ENCODE data around the gene SMC6. TPM values are rescaled to one million over a fixed set of nuclear protein-coding genes. Genes with fewer than 3 reads are reported as not detected.

Gene SMC6
- total and polyA plus RNA-seq, 2 experiments from 2014 or later = 53.4 to 59.8 TPM

DNA sequence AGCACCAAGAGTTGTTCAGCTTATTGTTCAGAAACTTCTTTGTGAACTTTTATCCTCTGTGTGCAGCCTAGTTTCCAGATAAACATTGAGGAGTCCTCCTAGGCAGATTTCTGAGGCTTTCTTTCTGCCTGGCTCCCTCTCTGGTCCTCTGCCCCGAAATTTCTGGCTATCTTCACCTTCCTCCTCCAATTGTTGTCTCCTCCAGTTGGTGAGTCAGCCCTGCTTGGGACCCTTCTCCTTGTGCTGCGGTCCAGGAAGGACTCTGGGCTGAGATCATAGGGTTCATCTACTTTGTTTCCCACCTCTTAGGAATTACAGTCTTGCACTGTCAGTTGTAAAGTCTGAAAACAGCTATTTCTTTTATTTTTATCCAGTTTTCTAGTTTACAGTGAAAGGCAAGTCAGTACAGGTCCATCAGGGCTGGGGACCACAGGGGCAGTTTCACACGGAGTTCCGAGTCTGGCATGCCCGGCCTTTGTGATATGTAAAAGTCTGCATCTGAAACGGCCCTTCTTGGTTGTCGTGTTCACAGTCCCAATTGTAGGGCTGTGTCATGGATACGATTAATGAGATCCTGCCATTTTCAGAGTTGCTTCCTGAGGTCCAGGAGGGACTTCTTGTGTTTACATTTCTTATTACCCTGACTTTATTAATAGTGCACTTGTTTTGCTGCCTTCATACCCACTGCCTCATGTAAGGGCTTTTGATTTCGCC lies 100.8 kb downstream of the SMC6 start:
- no peak overlapping the region for H3K4me3 Mint-ChIP-seq
- H3K9me3 Mint-ChIP-seq = no peaks in the 10 kb centered on the region
- Histone ChIP-seq H3K27ac (ENCODE audit: low read depth) (peak overlapping the region; percentile 63; the same call in 1 of the 2 replicates), H3K4me3 (no peak overlapping the region), H4K20me1 (replicated peaks; ENCODE audit: insufficient read depth) (peaks cover 40% of the 10 kb centered on the region), H3K27me3 (ENCODE audit: insufficient read depth) (no peaks in the 10 kb centered on the region), H3F3A (replicated peaks; ENCODE audit: low read depth) (no peaks in the 10 kb centered on the region; the same call in 1 of the 2 replicates), H2AFZ (no peak overlapping the region), H3K79me2 (replicated peaks; ENCODE audit: insufficient read depth) (peaks cover 3% of the 10 kb centered on the region; the same call in 1 of the 2 replicates), H3K36me3 (ENCODE audit: insufficient read depth) (peaks cover 24% of the 10 kb centered on the region), H3K9me2 (ENCODE audit: insufficient read depth) (no peaks in the 10 kb centered on the region), H3K4me2 (no peak overlapping the region), H3K4me1 (ENCODE audit: insufficient read depth) (no peaks in the 10 kb centered on the region)
- peaks cover 9% of the 10 kb centered on the region for H3K4me1 Mint-ChIP-seq
- DNase-seq (ENCODE audit: low spot score) = no peak
- H3K36me3 Mint-ChIP-seq (ENCODE audit: low read depth) = peaks cover 44% of the 10 kb centered on the region
- TF ChIP-seq EZH2 (IDR thresholded peaks at IDR 0.05; ENCODE audit: low read depth, unreplicated experiment) (no peak), ZNF331 (CRISPR knock-in tag; IDR thresholded peaks at IDR 0.05; ENCODE audit: low read depth) (no peak), JUNB (IDR thresholded peaks at IDR 0.05; ENCODE audit: unreplicated experiment) (no peak), EZH2phosphoT487 (IDR thresholded peaks at IDR 0.05; ENCODE audit: unreplicated experiment) (no peak), POLR2AphosphoS5 (IDR thresholded peaks at IDR 0.05; ENCODE audit: low read depth) (no peak), STAT1 (IDR thresholded peaks at IDR 0.05; ENCODE audit: unreplicated experiment) (no peak), ZNF114 (CRISPR knock-in tag; IDR thresholded peaks at IDR 0.05) (no peak), CREB1 (CRISPR knock-in tag; IDR thresholded peaks at IDR 0.05; ENCODE audit: low read depth) (no peak), NANOG (IDR thresholded peaks at IDR 0.05; ENCODE audit: borderline replicate concordance) (no peak)
- TF ChIP-seq, protein P1, sequence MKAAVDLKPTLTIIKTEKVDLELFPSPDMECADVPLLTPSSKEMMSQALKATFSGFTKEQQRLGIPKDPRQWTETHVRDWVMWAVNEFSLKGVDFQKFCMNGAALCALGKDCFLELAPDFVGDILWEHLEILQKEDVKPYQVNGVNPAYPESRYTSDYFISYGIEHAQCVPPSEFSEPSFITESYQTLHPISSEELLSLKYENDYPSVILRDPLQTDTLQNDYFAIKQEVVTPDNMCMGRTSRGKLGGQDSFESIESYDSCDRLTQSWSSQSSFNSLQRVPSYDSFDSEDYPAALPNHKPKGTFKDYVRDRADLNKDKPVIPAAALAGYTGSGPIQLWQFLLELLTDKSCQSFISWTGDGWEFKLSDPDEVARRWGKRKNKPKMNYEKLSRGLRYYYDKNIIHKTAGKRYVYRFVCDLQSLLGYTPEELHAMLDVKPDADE (IDR thresholded peaks at IDR 0.05) = no peak
- TF ChIP-seq, protein P2, sequence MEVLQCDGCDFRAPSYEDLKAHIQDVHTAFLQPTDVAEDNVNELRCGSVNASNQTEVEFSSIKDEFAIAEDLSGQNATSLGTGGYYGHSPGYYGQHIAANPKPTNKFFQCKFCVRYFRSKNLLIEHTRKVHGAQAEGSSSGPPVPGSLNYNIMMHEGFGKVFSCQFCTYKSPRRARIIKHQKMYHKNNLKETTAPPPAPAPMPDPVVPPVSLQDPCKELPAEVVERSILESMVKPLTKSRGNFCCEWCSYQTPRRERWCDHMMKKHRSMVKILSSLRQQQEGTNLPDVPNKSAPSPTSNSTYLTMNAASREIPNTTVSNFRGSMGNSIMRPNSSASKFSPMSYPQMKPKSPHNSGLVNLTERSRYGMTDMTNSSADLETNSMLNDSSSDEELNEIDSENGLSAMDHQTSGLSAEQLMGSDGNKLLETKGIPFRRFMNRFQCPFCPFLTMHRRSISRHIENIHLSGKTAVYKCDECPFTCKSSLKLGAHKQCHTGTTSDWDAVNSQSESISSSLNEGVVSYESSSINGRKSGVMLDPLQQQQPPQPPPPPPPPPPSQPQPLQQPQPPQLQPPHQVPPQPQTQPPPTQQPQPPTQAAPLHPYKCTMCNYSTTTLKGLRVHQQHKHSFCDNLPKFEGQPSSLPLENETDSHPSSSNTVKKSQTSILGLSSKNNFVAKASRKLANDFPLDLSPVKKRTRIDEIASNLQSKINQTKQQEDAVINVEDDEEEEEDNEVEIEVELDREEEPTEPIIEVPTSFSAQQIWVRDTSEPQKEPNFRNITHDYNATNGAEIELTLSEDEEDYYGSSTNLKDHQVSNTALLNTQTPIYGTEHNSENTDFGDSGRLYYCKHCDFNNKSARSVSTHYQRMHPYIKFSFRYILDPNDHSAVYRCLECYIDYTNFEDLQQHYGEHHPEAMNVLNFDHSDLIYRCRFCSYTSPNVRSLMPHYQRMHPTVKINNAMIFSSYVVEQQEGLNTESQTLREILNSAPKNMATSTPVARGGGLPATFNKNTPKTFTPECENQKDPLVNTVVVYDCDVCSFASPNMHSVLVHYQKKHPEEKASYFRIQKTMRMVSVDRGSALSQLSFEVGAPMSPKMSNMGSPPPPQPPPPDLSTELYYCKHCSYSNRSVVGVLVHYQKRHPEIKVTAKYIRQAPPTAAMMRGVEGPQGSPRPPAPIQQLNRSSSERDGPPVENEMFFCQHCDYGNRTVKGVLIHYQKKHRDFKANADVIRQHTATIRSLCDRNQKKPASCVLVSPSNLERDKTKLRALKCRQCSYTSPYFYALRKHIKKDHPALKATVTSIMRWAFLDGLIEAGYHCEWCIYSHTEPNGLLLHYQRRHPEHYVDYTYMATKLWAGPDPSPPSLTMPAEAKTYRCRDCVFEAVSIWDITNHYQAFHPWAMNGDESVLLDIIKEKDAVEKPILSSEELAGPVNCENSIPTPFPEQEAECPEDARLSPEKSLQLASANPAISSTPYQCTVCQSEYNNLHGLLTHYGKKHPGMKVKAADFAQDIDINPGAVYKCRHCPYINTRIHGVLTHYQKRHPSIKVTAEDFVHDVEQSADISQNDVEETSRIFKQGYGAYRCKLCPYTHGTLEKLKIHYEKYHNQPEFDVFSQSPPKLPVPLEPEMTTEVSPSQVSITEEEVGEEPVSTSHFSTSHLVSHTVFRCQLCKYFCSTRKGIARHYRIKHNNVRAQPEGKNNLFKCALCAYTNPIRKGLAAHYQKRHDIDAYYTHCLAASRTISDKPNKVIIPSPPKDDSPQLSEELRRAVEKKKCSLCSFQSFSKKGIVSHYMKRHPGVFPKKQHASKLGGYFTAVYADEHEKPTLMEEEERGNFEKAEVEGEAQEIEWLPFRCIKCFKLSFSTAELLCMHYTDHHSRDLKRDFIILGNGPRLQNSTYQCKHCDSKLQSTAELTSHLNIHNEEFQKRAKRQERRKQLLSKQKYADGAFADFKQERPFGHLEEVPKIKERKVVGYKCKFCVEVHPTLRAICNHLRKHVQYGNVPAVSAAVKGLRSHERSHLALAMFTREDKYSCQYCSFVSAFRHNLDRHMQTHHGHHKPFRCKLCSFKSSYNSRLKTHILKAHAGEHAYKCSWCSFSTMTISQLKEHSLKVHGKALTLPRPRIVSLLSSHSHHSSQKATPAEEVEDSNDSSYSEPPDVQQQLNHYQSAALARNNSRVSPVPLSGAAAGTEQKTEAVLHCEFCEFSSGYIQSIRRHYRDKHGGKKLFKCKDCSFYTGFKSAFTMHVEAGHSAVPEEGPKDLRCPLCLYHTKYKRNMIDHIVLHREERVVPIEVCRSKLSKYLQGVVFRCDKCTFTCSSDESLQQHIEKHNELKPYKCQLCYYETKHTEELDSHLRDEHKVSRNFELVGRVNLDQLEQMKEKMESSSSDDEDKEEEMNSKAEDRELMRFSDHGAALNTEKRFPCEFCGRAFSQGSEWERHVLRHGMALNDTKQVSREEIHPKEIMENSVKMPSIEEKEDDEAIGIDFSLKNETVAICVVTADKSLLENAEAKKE (CRISPR knock-in tag; IDR thresholded peaks at IDR 0.05) = no peak
- TF ChIP-seq, protein P3, sequence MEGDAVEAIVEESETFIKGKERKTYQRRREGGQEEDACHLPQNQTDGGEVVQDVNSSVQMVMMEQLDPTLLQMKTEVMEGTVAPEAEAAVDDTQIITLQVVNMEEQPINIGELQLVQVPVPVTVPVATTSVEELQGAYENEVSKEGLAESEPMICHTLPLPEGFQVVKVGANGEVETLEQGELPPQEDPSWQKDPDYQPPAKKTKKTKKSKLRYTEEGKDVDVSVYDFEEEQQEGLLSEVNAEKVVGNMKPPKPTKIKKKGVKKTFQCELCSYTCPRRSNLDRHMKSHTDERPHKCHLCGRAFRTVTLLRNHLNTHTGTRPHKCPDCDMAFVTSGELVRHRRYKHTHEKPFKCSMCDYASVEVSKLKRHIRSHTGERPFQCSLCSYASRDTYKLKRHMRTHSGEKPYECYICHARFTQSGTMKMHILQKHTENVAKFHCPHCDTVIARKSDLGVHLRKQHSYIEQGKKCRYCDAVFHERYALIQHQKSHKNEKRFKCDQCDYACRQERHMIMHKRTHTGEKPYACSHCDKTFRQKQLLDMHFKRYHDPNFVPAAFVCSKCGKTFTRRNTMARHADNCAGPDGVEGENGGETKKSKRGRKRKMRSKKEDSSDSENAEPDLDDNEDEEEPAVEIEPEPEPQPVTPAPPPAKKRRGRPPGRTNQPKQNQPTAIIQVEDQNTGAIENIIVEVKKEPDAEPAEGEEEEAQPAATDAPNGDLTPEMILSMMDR (conservative IDR thresholded peaks at IDR 0.05; ENCODE audit: low read depth in 2 of 2) = no peak
- TF ChIP-seq, protein P4, sequence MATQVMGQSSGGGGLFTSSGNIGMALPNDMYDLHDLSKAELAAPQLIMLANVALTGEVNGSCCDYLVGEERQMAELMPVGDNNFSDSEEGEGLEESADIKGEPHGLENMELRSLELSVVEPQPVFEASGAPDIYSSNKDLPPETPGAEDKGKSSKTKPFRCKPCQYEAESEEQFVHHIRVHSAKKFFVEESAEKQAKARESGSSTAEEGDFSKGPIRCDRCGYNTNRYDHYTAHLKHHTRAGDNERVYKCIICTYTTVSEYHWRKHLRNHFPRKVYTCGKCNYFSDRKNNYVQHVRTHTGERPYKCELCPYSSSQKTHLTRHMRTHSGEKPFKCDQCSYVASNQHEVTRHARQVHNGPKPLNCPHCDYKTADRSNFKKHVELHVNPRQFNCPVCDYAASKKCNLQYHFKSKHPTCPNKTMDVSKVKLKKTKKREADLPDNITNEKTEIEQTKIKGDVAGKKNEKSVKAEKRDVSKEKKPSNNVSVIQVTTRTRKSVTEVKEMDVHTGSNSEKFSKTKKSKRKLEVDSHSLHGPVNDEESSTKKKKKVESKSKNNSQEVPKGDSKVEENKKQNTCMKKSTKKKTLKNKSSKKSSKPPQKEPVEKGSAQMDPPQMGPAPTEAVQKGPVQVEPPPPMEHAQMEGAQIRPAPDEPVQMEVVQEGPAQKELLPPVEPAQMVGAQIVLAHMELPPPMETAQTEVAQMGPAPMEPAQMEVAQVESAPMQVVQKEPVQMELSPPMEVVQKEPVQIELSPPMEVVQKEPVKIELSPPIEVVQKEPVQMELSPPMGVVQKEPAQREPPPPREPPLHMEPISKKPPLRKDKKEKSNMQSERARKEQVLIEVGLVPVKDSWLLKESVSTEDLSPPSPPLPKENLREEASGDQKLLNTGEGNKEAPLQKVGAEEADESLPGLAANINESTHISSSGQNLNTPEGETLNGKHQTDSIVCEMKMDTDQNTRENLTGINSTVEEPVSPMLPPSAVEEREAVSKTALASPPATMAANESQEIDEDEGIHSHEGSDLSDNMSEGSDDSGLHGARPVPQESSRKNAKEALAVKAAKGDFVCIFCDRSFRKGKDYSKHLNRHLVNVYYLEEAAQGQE (IDR thresholded peaks at IDR 0.05; ENCODE audit: unreplicated experiment) = no peak
- peaks cover 2% of the 10 kb centered on the region for H3K27me3 Mint-ChIP-seq (ENCODE audit: insufficient read depth, low read depth, poor library complexity)
- H3K27ac Mint-ChIP-seq = 0 out of 2 replicates have a peak overlapping the region, but pooled peaks have one; percentile 8
- no peak for ATAC-seq
